H1 (cell line): ENCODE results near the gene IKZF1. TPM values are rescaled to one million over a fixed set of nuclear protein-coding genes. Genes with fewer than 3 reads are reported as not detected.

Experiments used
- CHD1 ChIP-seq: IDR thresholded peaks from 2 replicates; pipeline ENCODE4 v1.6.1; 2012; ENCODE audit warnings: low read depth, low read length, improper control_type of control experiment
- CHD2 ChIP-seq: IDR thresholded peaks from 2 replicates; pipeline ENCODE4 v1.6.1; 2012; ENCODE audit warnings: low read length, improper control_type of control experiment
- CHD7 ChIP-seq: fragments of 300-600 bp; sonication (generic); IDR thresholded peaks from 2 replicates; pipeline ENCODE4 v1.7.1; 2012; ENCODE audit warnings: low read length, moderate library complexity, mild to moderate bottlenecking, inconsistent platforms; ENCODE audit not compliant: insufficient replicate concordance
- MAFK ChIP-seq: IDR thresholded peaks from 2 replicates; pipeline ENCODE4 v1.6.1; 2012; ENCODE audit warnings: low read depth, mild to moderate bottlenecking, improper control_type of control experiment, low read length
- SUZ12 ChIP-seq: fragments of 200-600 bp; sonication (generic); IDR thresholded peaks from 2 replicates; pipeline ENCODE4 v1.6.1; 2012; ENCODE audit warnings: mild to moderate bottlenecking, inconsistent platforms, low read length, moderate library complexity, mixed read lengths
- YY1 ChIP-seq: IDR thresholded peaks from 2 replicates; pipeline ENCODE4 v1.6.1; 2011; ENCODE audit warnings: low read depth, mild to moderate bottlenecking, low read length
- polyA plus RNA-seq, 7 experiments: library from polyadenylated mRNA; depleted of rRNA in 3 of 7; stranded (reverse) in 5 of 7; unstranded in 2 of 7; fragments of >200 nt in 5 of 7; fragments of 200-250 nt in 2 of 7; gene quantifications; 1 replicate in 5 of 7; 2 replicates in 1 of 7; 4 replicates in 1 of 7; pipeline versions ENCODE4 v1.2.1 to v1.2.3, GENCODE V29; 2011 to 2013; ENCODE audit warnings: missing spikeins in 2 of 7, mixed read lengths in 2 of 7
- total RNA-seq: library from RNA; stranded (reverse); fragmentation: NEBNext Ultra II Directional; extraction: Animal tissue kit (Norgen Biotek cat#: 25700); gene quantifications from 2 replicates; pipeline ENCODE4 v1.2.1, GENCODE V29; 2021

IKZF1 gene
- total and polyA plus RNA-seq, 2 of the 8 experiments (the other 6 are each of a cell fraction or from before 2014, with no cell fraction given): 0.74 to 1.5 TPM

DNA sequence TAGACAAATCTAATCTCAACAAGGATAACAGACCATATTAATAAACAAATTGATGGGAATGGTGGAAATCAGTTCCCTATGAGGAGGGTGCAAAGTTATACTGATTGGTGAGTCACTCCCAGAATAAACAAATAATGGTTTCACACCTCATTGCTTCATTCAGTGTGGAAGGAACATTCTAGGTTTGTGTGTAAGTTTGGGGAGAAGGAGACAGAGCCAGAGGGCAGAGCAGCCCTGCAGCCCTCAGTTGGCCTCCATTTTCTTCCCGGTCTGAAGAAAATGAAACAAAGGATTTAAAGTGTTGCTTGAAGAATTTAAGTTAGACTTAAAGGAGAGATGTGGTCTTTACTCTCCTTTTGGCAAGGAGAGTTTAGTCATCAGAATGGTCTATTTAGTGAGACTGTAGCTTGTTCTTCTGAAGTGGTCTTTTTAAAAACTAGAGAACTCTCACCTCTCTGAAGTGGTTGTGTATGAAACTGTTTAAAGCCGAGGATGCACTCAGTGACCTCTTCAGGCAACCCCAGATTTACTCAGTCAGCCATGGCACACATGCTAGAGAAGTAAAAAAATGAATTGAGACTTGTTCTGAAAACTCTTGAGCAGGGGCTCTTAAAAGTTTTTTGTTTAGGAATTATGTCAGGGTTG lies 27.2 kb downstream of the IKZF1 start (continued):
- TF ChIP-seq CHD7 (no peak), MAFK (no peak), CHD1 (no peak), SUZ12 (no peak), CHD2 (no peak), YY1 (no peak)
